Esophagus muscularis mucosa (tissue), 4 donors: ENCODE measurements around the gene IMMP1L. TPM values are rescaled to one million over a fixed set of nuclear protein-coding genes. Genes with fewer than 3 reads are reported as not detected.
A peak's percentile ranks its signal among the peaks of the same experiment; 100 is the strongest.

Experiments used
- DNase-seq: peaks from one replicate; pipeline ENCODE4 v3.0.0-alpha.2; 2017; ENCODE audit errors: extremely low spot score
- H3K27ac ChIP-seq, 4 donors: fragments of 200-600 bp; sonication (generic); replicated peaks in 1 of 4; 1 replicate in 3 of 4; 2 replicates in 1 of 4; pipeline ENCODE4 v1.5.1; 2016 to 2019; ENCODE audit warnings: mild to moderate bottlenecking in 1 of 4
- H3K27me3 ChIP-seq, 4 donors: fragments of 200-600 bp; sonication (generic); one replicate each; pipeline versions ENCODE4 v1.5.1 to v1.6.0; 2016 to 2019
- H3K36me3 ChIP-seq, 4 donors: fragments of 200-600 bp; sonication (generic); one replicate each; pipeline ENCODE4 v1.5.1; 2016 to 2019
- H3K4me1 ChIP-seq, 4 donors: fragments of 200-600 bp; sonication (generic); one replicate each; pipeline ENCODE4 v1.5.1; 2016 to 2019
- H3K4me3 ChIP-seq, 4 donors: fragments of 200-600 bp; sonication (generic); 1 replicate in 2 of 4; 2 replicates in 2 of 4; pipeline ENCODE4 v1.5.1; 2016 to 2019; ENCODE audit warnings: mild to moderate bottlenecking in 4 of 4, moderate library complexity in 1 of 4
- H3K9me3 ChIP-seq, 4 donors: fragments of 200-600 bp; sonication (generic); 1 replicate in 3 of 4; 2 replicates in 1 of 4; pipeline ENCODE4 v1.5.1; 2016 to 2019
- EP300 ChIP-seq: sonication (generic); formaldehyde crosslinking; IDR thresholded peaks from one replicate; pipeline ENCODE4 v1.6.1; 2017; ENCODE audit warnings: antibody characterized with exemption
- POLR2A ChIP-seq: fragments of 450-650 bp; IDR thresholded peaks from one replicate; pipeline ENCODE4 v1.6.1; 2017; ENCODE audit warnings: antibody characterized with exemption, moderate library complexity, mild to moderate bottlenecking, low read depth
- POLR2AphosphoS5 ChIP-seq, 2 donors: sonication (generic); formaldehyde crosslinking; IDR thresholded peaks; one replicate each; pipeline ENCODE4 v1.6.1; 2017; ENCODE audit warnings: antibody characterized with exemption in 2 of 2
- WGBS: methylation state at CpG from one replicate; pipeline ENCODE4 v1.1.5; 2018; 5-methylcytosine and 5-hydroxymethylcytosine counted together
- intact Hi-C: fragments of 100-400 bp; cut with DNase I; formaldehyde crosslinking; loops from one replicate; pipeline ENCODE4 v1.15.1; 2023
- total RNA-seq, 4 donors: library from RNA; depleted of rRNA; stranded (reverse); fragments of >200 nt; gene quantifications; one replicate each; pipeline versions ENCODE4 v1.1.0 to v1.2.1, GENCODE V29; 2016
- TF ChIP-seq, protein P1 (sequence below), 3 experiments: fragments of 200-600 bp in 2 of 3; fragments of 450-650 bp in 1 of 3; sonication (generic) in 2 of 3; IDR thresholded peaks; one replicate each; pipeline ENCODE4 v1.5.1; 2017 to 2019; ENCODE audit warnings: antibody characterized with exemption in 3 of 3, mild to moderate bottlenecking in 2 of 3, moderate library complexity in 1 of 3

Gene IMMP1L
- total RNA-seq, 4 donors from 2014 or later = 27.8 to 49.8 (median 40.1) TPM

DNA sequence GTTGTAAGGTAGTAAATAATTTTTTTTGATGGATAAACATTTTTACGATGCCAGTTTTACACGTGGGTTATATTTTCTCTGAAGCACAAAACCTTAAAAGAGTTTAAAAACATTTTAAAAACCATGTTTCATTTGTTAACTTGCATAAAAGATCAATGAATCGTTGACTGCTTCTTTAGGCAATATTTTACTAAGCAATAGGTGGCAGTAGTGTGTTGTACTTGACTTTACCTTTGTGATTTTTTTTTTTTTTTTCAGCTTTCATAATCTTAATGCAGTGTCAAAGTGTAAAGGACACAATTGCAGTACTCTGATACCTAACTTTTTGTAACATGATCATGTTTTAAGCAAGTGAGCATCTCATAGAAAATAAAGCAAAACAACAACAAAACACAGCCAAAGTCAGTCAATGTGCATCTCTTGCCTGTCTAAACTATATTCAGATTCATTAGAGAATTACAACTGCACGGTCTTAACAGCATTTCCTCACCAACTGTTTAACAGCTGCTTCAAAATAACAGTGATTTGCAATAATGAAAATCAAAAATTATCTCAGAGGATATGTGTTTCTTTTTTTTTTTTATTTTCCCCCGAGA, 112.1 kb downstream of the IMMP1L start:
- 52% methylated on average over 5 of the region's 5 CpGs for WGBS
- intact Hi-C loops = no loop called here
- no peak for DNase-seq
- no peak for TF ChIP-seq POLR2AphosphoS5 (IDR thresholded peaks at IDR 0.05)
- TF ChIP-seq, protein P1, sequence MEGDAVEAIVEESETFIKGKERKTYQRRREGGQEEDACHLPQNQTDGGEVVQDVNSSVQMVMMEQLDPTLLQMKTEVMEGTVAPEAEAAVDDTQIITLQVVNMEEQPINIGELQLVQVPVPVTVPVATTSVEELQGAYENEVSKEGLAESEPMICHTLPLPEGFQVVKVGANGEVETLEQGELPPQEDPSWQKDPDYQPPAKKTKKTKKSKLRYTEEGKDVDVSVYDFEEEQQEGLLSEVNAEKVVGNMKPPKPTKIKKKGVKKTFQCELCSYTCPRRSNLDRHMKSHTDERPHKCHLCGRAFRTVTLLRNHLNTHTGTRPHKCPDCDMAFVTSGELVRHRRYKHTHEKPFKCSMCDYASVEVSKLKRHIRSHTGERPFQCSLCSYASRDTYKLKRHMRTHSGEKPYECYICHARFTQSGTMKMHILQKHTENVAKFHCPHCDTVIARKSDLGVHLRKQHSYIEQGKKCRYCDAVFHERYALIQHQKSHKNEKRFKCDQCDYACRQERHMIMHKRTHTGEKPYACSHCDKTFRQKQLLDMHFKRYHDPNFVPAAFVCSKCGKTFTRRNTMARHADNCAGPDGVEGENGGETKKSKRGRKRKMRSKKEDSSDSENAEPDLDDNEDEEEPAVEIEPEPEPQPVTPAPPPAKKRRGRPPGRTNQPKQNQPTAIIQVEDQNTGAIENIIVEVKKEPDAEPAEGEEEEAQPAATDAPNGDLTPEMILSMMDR (IDR thresholded peaks at IDR 0.05) = peak; percentile 24 to 54 (median 41)
- Histone ChIP-seq H3K4me3 (no peak overlapping the region), H3K4me1 (no peaks in the 10 kb centered on the region), H3K9me3 (peaks cover 0 to 15% (median 9%) of the 10 kb centered on the region in 4 donors), H3K36me3 (peaks cover 0 to 20% (median 3%) of the 10 kb centered on the region in 4 donors), H3K27me3 (no peaks in the 10 kb centered on the region), H3K27ac (no peak overlapping the region)

DNA sequence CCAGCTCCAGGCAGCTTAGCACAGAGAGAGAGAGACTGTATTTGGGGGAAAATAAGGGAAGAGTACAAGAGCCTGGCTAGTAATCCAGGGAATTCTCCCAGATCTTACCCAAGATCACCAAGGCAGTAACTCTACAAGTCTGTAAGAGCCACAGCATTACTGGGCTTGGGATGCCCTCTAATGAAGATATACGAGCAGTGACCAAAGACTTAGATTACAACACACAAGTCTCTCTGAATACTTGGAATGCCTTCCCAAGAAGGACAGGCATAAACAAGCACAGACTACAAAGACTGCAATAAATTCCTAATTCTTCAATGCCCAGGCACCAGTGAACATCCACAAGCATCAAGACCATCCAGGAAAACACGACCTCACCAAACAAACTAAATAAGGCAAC, 122.0 kb downstream of the IMMP1L start:
- WGBS = 92% methylated on average over 2 of the region's 2 CpGs

DNA sequence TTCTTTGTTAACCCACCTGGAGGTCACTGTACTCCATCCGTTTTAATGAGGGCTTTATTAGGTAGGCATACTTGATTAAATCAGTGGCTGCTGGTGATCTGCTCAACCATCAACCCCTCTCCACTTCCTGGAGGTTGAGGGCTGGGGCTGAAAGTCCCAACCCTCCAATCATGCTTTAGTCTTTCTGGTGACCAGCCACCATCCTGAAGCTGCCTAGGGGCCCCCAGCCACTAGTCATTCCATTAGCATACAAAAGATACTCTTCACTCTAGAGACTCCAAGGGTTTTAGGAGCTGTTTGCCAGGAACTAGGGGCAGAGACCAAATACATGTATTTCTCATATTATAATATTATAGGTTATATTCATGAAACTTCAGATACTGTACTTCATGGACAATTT, 126.3 kb downstream of the IMMP1L start:
- H3K9me3 ChIP-seq = no peaks in the 10 kb centered on the region
- 79% methylated on average over 1 of the region's 1 CpG for WGBS
- DNase-seq = no peak
- peaks cover 0 to 8% (median 0%) of the 10 kb centered on the region in 4 donors for H3K36me3 ChIP-seq
- H3K27ac ChIP-seq = no peak overlapping the region
- no peaks in the 10 kb centered on the region for H3K4me1 ChIP-seq
- no peaks in the 10 kb centered on the region for H3K27me3 ChIP-seq
- TF ChIP-seq, protein P1 (IDR thresholded peaks at IDR 0.05) = no peak
- TF ChIP-seq EP300 = no peak
- intact Hi-C loops = no loop called here
- no peak overlapping the region for H3K4me3 ChIP-seq

More for the DNA sequence above, 122.0 kb downstream of the IMMP1L start:
- no peak for TF ChIP-seq EP300
- TF ChIP-seq POLR2A = no peak
- no peak for TF ChIP-seq POLR2AphosphoS5 (IDR thresholded peaks at IDR 0.05)
- TF ChIP-seq, protein P1 (IDR thresholded peaks at IDR 0.05) = no peak
- DNase-seq = no peak
- Histone ChIP-seq H3K9me3 (no peaks in the 10 kb centered on the region), H3K4me1 (no peaks in the 10 kb centered on the region), H3K36me3 (peaks cover 0 to 8% (median 0%) of the 10 kb centered on the region in 4 donors), H3K27me3 (no peaks in the 10 kb centered on the region), H3K4me3 (no peak overlapping the region), H3K27ac (no peak overlapping the region)
- intact Hi-C loops = no loop called here

Other genes with a start within 250 kb of the IMMP1L start
- gene DCDC1, start 139.9 kb downstream of the IMMP1L start, total RNA-seq = under 1 TPM in 1 of 4 donors, not detected in 3; 0.17 TPM
- gene DNAJC24, start 139.8 kb downstream of the IMMP1L start, total RNA-seq = 10 to 100 TPM; 13.9 to 27.0 (median 15.2) TPM
- 10 to 100 TPM; 18.1 to 25.5 (median 19.2) TPM for gene ELP4, start 145 bp upstream of the IMMP1L start, total RNA-seq